ENCODE data around the gene GORASP2. TPM values are rescaled to one million over a fixed set of nuclear protein-coding genes. Genes with fewer than 3 reads are reported as not detected.

The GORASP2 gene
- total and polyA plus RNA-seq, 2 of the 8 experiments (the other 6 are each of a cell fraction or from before 2014, with no cell fraction given): 86.8 to 214 TPM

- no peak for TF ChIP-seq GTF2F1 (IDR thresholded peaks at IDR 0.05; ENCODE audit: borderline replicate concordance, low read depth, low read length)
These were observed 38.5 kb downstream of the GORASP2 start (continued) for GRCh38 chr2:170967553-170967952.

Data from H1 (cell line).